ENCODE results near the gene ATP5F1E. TPM values are rescaled to one million over a fixed set of nuclear protein-coding genes. Genes with fewer than 3 reads are reported as not detected.
A peak's percentile ranks its signal among the peaks of the same experiment; 100 is the strongest.
"Not testable (repeated sequence)": the region's sequence is repeated elsewhere in the genome, so short reads cannot be mapped to it uniquely, and the experiment has no call there.

Gene ATP5F1E
- total RNA-seq, 1 donor from 2014 or later, result 38.4 TPM

GRCh38 chr20:59044796-59045195 lies 12.7 kb upstream of the ATP5F1E start:
- no peak for ATAC-seq
- DNase-seq (ENCODE audit: low spot score), result no peak
- intact Hi-C loops (cut with DNase I), result no loop called here

- intact Hi-C loops (cut with DNase I), result no loop called here
- DNase-seq (ENCODE audit: low spot score), result no peak
- ATAC-seq, result no peak
Observed at GRCh38 chr20:59044295-59044694, 12.2 kb upstream of the ATP5F1E start.

- ATAC-seq (no peak), DNase-seq (ENCODE audit: low spot score) (no peak)
- intact Hi-C loops (cut with DNase I), result no loop called here
Observed at GRCh38 chr20:59043698-59044097, 11.6 kb upstream of the ATP5F1E start.

GRCh38 chr20:59042796-59043631 lies 10.9 kb upstream of the ATP5F1E start:
- ATAC-seq (peak; percentile 98), DNase-seq (ENCODE audit: low spot score) (peak; percentile 95)
- intact Hi-C loops (cut with DNase I), result no loop called here

GRCh38 chr20:59042151-59042795 lies 10.1 kb upstream of the ATP5F1E start, which contains the start of gene PRELID3B:
Gene PRELID3B (minus strand): TSS chr20:59042786. CDS start chr20:59042730, 56 bp downstream.
- intact Hi-C loops (cut with DNase I), result no loop called here
- ATAC-seq (peak; percentile 53), DNase-seq (ENCODE audit: low spot score) (no peak)

- ATAC-seq; DNase-seq (ENCODE audit: low spot score); intact Hi-C loops (cut with DNase I): not testable (repeated sequence)
Observed at GRCh38 chr20:59041487-59041886, 9.4 kb upstream of the ATP5F1E start.

GRCh38 chr20:59040667-59041066 lies 8.5 kb upstream of the ATP5F1E start:
- DNase-seq (ENCODE audit: low spot score), result no peak

GRCh38 chr20:59039233-59039632 lies 7.1 kb upstream of the ATP5F1E start:
- DNase-seq (ENCODE audit: low spot score) (no peak), ATAC-seq (no peak)
- intact Hi-C loops (cut with DNase I), result no loop called here

More at GRCh38 chr20:59040667-59041066, 8.5 kb upstream of the ATP5F1E start:
- no peak for ATAC-seq
- intact Hi-C loops (cut with DNase I), result no loop called here

- intact Hi-C loops (cut with DNase I), result no loop called here
- DNase-seq (ENCODE audit: low spot score) (no peak), ATAC-seq (no peak)
Observed at GRCh38 chr20:59037386-59037785, 5.3 kb upstream of the ATP5F1E start.

GRCh38 chr20:59035381-59035780 lies 3.2 kb upstream of the ATP5F1E start:
- no peak for DNase-seq (ENCODE audit: low spot score)
- intact Hi-C loops (cut with DNase I), result no loop called here
- no peak for ATAC-seq

- ATAC-seq (no peak), DNase-seq (ENCODE audit: low spot score) (no peak)
- intact Hi-C loops (cut with DNase I), result no loop called here
Observed at GRCh38 chr20:59033616-59034165, 1.6 kb upstream of the ATP5F1E start.

- no peak for ATAC-seq
- intact Hi-C loops (cut with DNase I), result no loop called here
- DNase-seq (ENCODE audit: low spot score), result no peak
Observed at GRCh38 chr20:59033093-59033492, 958 bp upstream of the ATP5F1E start.

- intact Hi-C loops (cut with DNase I), result no loop called here
- no peak for DNase-seq (ENCODE audit: low spot score)
- no peak for ATAC-seq
Observed at GRCh38 chr20:59032713-59033059, 551 bp upstream of the ATP5F1E start.

GRCh38 chr20:59031564-59032022 lies 542 bp downstream of the ATP5F1E start:
- DNase-seq (ENCODE audit: low spot score) (no peak), ATAC-seq (no peak)
- intact Hi-C loops (cut with DNase I), result no loop called here

- DNase-seq (ENCODE audit: low spot score), result no peak
- intact Hi-C loops (cut with DNase I), result no loop called here
- ATAC-seq, result no peak
Observed at GRCh38 chr20:59030911-59031563, 1.1 kb downstream of the ATP5F1E start.

GRCh38 chr20:59028812-59029211 lies 3.3 kb downstream of the ATP5F1E start:
- no peak for ATAC-seq
- intact Hi-C loops (cut with DNase I), result no loop called here
- DNase-seq (ENCODE audit: low spot score), result no peak

GRCh38 chr20:59027741-59028320 lies 4.3 kb downstream of the ATP5F1E start:
- DNase-seq (ENCODE audit: low spot score), result no peak
- no peak for ATAC-seq
- intact Hi-C loops (cut with DNase I), result no loop called here

- intact Hi-C loops (cut with DNase I), result no loop called here
- DNase-seq (ENCODE audit: low spot score), result no peak
- ATAC-seq, result no peak
Observed at GRCh38 chr20:59026904-59027740, 5.0 kb downstream of the ATP5F1E start.

Measured in sciatic nerve (tissue), 2 donors.